GM18861 (cell line): ENCODE data around the gene ASPG.
"Not testable (repeated sequence)": the region's sequence is repeated elsewhere in the genome, so short reads cannot be mapped to it uniquely, and the experiment has no call there.

Experiments
- ATAC-seq: cut with Tn5 transposase; IDR thresholded peaks from one replicate; pipeline ENCODE4 v1.9.1; 2021; ENCODE audit not compliant: unreplicated experiment

ASPG gene

DNA sequence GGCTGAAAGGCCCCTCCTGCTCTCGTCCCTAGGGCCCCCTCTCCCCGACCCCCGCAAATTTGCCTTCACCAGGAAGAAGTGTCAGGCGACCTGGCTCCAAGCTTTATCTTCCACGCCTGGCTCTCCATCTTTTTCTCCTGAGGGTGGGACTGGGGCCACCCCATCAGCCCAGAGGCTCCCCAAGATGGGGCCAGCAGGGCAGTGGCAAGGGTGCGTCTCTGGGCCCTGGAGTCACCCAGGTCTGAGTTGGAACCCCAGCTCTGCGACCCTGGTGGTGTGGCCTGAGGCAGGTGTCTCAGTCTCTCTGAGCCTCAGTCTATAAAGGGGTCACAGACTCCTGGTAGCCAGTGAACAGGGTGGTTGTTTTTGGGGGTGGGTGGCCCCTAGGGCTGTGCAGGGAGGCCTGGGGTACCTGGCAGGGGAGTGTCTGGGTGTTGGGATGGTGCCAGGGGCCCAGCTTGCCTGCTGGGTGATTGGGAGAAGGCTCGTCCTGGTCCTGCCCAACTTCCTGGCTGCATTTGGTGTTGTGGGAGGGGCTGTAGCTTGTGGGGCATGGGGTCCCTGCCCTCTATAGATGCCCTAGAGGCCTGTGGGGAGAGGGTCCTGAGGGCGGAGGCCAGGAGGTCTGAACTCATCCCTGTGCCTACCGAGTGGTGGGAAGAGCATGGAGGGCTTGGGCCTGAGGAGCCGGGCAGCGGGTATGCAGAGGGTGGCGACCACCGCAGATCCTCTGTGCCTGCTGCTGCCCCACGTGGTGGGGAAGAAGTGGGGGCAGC, 60.5 kb downstream of the ASPG start:
- ATAC-seq = no peak

DNA sequence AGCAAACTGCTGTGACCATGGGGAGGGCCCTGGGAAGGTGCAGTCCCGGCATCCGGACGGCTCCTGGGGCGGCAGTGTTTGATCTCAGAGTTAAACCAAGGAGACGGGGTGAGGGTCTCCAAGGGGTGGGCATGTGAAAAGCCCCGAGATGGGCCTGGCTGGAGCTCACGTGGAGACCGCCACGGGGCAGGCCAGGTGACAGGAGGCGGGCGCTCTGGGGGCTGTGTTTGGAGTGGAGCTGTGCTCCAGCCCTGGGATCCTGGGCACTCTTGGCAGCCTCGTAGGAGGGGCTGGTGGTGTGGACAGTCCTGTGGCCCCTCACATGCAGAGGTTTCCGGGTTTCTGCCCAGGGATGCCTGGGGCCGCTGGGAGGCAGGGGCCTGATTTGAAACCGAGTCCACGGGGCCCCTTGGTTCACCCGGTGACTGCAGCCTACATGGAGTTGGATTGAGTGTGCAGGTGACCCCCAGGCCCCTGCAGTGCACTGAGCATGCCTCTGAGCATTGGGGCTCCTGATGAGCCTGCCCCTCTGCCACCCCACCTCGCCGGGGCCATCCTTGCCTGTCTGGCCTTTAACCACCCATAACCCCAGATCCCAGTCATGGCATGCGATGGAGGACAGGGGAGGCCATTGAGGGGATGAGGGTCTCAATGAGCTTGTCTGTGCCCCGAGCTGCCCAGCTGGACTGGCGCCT, 61.3 kb downstream of the ASPG start:
- no peak for ATAC-seq

DNA sequence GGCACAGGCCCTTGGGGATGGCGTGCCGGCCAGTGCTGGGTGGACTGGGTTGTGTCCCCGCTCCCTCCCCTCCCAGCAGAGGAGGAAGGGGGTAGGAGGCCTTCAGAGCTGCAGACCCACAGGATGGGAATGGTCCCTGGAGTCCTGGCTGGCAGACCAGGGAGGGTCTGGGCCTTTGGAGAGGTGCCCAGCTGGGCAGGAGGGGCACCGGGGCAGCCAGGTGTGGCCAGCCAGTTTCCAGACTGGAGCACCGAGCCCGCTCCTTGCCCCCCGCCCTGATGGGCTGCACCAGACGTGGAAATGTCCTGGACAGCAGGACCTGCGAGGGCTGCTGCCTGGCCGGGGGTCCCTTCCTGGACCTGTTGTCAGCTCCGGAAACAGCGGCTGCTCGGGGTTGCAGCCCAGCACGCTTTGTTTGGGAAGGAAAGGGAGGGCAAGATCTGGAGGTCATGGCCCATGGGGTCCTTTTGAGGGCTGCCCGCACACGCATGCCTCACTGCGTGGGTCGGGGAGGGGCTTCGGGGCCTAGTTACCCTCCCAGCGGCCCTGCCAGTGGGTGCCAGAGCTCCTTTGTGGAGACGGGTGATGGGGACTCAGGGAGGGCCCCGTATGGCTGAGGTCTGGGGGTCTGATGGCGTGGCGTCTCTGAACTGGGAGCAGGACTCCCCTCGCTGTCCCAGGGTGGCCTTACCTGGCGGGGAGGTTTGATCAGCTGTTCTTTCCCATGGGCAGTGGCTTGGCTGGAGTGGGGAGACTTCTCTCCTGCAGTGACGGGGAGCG, 62.0 kb downstream of the ASPG start:
- ATAC-seq = no peak

DNA sequence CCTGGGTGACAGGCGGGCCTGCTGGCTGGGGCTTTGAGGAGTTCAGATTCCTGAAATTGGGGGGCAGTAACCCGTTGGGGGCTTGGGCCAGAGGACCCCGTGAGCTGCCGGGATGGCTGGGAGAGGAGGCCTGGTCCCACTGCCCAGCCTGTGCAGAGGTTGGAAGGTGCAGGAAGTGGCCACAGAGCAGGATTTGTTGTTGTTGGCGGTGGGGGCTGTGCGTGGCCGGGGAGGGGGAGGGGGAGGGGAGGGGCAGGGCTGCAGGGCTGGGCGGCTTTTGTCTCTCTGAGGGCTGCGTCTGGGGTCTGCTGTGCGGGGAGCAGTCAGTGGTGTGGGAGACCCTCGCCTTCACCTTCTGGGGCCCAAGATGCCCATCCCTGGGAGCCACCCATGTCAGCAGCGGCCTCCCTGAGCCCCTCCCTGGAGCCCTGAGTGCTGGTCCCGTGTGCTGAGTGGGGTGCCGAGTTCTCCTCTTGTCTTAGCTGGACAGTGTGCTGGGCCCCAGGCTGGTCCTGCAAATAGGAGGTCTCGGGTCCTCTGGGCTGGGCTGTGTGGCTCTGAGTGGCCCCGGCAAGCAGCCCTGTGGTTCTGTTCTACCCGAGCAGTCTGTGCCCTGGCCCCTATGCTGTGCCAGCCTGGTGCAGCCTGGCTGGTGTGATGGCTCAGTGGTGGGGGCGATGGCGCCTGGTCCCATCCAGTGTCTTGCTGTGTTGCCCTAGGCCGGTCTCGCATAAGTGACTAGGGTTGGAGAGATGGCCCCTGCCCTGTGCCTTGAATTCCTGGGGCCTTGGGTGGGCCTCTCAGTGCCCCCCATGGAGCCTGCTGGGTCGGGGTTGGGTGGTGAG, 63.2 kb downstream of the ASPG start:
- ATAC-seq = no peak

DNA sequence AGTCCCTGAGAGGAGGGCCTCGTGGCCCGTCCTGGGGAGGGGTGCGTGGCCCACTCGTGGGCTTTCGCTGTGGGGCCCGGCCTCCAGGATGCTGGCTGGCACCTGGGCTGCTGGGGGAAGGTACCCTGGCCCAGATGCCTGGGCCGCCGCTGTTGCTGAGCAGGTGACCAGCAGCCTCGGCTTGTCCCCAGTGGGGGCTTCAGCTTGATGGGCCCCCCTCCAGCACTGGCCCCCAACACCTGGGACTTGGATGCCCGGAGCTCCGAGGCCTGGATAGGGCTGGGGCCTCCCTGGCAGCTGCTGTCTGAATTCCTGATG, 63.7 kb downstream of the ASPG start:
- no peak for ATAC-seq

DNA sequence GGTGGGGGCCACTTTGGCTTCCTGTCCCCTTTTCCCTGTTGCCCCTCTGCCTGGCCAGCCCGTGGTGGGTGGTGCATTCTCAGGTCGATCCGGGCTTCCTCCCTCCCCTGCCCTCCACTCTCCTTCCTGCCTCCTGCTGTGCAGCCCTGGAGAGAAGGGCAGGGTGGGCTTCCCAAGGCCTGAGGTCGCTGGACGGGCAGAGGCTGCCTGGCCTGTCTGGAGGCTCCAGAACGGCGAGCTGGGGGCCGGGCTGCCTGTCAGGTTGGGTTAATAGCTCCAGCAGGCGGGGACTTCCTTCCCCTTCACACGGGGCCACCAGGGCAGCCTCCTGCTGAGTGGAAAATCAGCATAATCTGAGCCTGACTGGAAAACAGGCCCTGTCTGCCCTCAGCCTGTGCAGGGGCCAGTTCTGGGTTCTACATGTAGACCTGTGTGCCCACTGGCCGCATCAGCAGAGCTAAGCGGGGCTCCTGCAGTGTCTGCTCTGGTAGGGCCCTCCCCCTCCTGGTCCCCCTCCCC, 64.2 kb downstream of the ASPG start:
- no peak for ATAC-seq

DNA sequence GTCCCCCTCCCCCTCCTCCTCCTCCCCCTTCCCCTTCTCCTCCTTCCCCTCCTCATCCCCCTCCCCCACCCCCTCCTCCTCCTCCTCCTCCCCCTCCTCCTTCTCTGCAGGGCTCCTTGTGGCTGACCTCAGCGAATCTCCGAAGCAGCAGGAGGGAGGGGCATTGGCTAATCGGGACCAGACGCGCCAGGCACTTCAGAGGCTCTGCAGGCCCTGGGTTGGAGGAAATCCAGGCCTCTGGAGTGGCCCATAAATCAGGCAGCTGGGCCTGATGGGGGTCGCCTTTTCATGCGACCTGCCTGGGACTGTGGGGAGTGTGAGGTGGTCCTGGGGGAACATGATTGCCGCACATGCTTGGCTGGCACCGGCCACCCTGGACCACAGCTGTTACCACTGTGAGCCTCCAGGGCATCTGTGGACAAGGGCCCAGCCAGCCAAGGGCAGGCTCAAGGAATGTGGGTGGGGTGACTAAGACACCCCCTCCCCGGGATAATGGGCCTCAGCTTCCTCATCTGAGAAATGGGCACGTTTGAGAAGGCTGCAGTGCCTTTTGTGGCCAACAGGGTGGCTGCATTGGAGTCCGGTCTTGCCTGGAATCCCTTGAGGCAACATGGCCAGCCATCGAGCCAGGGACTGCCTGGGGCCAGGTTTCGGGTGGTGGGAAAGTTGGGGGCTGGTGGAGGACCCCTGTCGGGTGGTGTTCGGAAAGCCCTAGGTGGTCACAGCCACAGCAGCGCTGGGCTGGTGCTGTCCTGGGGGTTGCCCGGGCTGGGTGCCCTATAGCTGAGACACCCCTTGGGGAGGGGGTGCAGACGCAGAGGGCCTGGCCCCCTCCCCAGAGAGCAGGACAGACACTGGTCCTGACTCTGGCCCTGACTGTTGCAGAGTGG, 64.9 kb downstream of the ASPG start:
- no peak for ATAC-seq

DNA sequence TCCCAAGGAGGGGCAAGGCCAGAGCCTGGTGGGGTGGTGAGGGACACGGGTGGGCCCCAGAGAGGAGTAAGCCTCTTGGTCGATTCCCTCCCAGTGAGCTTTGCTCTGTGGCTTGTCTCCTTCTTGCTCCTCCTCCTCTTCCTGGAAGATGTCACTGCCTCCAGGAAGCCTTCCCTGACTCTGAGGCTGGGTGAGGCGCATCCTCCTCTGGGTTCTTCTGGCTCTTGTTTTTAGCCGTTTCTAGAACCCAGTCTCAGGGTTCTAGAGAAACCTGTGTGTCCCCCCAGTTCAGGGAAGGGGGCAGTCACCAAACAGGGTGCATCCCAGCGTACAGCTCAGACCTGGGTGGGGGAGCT, 65.5 kb downstream of the ASPG start:
- ATAC-seq = no peak

DNA sequence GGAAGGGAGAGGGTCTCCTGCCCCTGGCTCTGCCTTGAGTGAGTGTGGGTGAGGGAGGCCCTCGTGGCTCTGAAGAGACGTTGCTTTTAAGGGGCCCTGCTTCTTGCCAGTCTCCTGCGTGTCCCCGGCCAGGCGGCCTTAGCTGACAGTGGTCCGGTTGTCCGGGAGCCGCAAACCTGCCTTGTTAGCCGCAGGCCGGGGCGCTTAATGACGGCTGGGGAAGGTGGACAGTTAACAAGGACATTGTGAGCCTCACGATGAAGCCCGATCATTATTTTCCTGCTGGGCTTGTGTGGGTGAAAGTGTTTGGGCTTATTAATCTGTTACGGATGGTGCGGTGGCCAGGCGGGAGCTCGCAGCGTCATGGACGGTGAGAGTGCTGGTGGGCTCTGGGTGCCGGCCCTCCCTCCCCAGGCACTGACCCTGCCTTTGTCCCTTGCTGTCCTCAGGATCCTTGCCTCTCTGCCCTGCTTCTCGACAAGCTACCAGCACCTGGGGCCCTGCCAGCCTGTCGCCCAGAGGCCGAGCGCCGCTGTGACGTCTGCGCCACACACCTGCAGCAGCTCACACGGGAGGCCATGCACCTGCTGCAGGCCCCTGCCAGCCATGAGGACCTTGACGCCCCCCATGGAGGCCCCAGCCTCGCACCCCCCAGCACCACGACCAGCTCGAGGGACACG, 66.2 kb downstream of the ASPG start:
- no peak for ATAC-seq

DNA sequence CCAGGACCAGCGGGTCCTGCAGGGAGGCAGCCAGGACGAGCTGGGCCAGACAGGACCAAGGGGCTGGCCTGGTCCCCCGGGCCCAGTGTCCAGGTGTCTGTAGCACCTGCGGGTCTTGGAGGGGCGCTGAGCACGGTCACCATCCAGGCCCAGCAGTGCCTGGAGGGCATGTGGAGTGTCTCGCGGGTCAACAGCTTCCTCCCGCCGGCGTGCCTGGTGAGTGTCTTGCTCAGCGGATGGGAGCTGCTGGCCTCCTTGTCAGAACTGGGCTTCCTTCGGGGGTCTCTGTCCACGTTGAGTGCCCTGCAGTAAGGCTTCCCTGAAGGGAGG, 66.7 kb downstream of the ASPG start:
- no peak for ATAC-seq

DNA sequence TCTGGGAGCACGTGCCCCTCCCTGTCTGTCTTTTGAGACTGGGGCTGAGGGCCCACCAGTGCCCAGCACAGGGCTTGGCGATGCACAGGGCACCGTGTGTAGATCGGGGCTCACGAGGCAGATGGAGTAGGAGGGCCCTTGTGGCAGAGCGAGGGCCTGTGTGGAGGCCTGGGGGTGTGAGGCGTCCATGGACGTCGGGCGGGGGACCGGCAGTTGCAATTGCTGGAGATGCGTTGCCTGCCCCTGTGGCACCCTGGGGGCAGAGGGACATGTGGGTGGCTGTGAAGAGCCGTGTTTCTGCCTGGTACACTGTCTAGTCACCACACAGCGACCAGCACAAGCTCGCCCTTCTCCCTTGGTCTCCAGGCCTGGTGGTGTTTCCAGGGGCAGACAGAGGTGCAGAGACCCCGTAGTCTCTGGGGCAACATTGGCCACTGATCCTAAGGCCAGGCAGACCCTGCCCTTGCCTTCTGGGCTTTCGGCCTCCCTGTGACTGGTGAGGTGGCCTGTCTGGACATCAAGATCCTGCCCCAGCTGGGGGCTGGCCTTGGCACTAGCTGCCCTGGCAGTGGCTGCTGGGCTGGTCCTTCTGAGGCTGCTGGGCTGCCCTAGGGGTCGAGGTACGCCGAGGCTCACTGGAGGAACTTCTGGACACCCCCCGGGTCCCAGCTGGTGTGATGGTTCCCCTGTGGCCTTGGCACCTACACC, 67.3 kb downstream of the ASPG start:
- no peak for ATAC-seq

DNA sequence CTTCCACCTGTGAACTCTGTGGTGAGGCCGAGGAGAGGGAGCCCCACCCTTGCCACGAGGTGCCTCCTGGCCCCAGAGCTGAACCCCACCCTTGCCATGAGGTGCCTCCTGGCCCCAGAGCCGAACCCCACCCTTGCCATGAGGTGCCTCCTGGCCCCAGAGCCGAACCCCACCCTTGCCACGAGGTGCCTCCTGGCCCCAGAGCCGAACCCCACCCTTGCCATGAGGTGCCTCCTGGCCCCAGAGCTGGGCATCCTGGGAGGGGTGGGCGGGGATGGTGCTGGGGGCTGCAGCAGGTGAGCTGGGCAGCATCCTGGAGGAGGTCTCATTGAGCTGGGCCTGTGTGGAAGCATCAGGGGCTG, 67.9 kb downstream of the ASPG start:
- not testable (repeated sequence) for ATAC-seq

DNA sequence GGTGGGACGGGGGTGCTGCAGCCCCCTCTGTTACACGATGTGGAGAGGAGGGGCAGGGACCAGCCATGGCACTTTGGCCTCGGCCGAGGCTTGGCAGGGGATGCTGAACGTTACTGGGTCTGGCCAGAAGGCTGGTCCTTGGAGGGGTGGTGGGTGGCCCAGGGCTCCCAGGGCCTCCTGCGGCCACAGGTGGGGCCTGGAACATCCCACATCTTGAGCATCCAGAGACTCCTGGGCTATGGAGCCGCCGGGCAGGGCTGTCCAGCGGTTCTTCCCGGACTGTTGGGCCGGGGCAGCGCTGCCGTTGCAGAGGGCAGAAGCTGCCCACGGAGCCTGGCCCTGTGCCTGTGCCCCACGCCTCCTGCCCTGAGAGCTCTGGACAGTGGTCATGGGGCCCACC, 68.7 kb downstream of the ASPG start:
- ATAC-seq = no peak

DNA sequence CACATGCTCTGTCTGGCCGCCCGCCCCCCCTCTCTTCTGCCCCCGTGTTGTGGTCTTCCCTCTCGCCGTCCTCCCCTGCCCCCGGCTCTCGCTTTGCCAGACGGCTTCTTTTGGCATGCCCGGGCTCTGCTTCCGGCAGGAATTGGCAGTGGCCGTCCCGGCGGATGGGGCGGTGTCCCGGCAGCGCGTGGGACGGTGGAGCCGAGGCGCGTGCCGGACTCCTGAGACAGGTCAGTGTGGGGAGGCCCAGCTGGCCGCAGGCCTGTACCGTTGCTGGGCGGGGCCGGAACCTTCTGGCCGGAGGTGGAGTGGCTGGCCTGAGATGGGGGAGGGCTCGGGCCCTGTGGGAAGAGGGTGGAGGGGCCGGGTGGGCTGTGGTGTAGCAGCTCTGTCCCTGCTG, 70.0 kb downstream of the ASPG start:
- no peak for ATAC-seq

DNA sequence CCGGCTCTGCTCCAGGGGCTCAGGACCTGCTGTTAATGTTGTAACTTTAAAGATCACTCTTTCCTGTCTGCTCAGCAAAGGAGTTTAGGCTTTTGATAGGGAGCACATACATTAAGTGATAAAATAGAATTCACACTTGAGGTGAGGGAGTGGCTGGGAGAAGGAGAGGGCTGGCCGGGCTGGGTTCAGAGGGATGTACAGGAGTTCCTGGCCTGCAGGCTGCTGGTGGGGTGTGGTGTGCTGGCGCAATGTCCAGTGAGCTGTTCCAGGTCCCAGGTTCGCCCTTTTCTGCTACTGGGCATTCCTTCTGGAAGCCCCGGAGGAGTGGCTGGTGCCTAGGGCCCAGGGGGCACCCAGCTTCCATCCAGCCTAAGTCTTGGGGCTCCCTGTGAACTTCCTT, 70.6 kb downstream of the ASPG start:
- ATAC-seq = no peak

DNA sequence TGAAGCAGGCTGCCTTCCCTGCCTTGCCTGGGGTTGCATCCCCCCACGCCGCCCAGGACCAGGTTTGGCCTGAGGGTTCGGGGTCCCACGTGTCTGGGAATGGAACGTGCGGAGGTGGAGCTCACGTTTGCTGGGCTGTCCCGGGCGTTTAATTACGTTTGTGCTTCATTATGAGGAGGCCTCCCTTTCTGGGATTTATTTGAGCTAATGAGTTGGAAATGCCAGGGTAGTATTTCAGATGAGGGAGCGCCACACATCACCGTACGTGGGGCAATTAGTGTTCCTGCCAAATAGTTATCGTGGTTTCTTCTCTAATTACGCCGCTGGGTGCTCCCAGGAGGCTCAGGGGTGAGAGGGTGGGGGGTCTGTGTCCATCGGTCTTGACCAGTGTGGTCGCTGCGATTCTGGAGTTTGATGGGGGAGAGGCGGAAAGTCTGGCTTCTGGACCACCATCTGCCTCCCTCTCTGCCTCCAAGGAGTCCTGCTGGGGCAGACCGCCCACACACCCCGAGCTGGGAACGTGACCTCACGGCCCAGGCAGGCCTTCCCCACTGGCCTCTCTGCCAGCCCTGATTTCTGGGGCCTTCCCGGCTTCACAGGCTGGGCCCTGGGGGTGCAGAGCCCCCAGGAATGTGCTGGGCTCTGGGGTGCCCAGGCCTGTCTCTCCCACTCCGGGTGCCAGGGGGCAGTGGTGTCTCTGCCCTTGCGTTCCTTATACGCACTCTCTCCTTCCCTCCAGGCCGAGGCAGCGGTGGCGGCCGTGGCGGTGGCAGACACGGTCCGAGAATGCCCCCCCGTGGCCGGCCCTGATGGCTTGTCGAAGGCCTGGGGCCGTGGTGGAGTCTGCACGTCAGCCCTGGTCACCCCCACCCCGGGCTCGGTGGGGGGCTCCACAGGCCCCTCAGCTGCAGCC, 71.8 kb downstream of the ASPG start:
- ATAC-seq = no peak

DNA sequence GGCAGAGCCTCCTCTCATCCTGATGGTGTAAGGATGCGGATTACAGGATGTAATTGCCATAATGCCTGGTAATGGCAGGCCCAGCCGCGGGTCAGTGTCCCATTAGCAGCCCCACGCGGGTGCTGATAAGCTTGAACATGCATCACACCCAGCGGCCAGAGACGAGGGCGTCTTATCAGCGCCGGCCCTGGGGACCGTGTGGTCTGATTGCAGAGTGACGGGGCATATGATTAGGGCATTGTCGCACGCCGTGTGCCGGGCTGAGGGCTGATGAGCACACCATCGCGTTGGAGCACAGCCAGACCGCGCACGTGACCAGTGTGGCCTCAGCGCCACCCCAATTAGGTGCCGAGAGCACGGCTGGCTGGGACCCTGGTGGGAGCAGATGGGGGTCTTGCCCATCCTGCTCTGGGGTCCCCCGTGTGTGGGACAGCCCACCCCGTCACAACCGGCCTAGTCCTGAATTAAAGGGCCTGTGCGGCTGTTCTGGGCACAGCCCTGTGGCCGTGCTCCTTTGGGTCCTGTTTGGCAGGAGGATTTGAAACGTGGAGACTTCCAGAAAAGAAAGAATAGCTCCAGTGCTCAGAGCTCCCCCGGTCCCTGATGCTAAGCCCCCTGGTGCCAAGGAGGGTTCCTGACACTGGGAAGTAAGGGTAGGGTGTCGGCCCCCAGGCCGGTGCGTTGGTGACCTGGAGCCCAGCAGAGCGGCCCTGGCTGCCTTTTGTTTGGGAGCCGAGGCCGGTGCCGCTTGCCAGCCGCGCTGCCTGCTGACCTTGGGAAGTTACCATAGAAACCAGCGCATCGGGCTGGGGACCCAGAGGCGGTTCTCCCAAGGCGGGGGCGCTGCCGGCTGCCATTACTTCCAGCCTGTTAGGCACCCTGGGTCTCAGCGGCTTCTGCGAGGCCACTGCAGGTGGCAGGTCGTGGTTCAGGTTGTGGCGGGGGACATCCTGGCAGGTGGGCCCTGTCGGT, 73.6 kb downstream of the ASPG start:
- ATAC-seq = no peak
